ENCODE data around the gene LDLRAD4.
A peak's percentile ranks its signal among the peaks of the same experiment; 100 is the strongest.

LDLRAD4 gene

DNA sequence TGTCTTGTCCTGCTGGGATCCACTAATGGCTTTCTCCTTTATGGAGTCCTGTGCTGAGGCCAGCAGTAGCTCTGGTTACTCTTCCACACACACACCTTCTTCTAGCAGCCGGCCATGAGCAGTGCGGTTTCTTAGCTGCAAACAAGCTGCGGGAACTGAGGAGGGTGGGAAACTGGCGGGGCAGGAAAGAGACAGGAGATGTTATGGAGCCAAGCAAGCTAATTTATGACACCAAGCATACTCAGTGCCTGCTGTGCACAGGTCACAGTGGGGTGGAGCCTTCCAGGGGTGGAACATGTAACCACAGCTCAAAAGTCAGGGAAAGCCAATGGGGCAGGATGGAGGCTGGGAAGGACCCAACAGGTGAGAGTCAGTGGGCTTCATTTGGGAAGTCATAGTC lies 327.0 kb downstream of the LDLRAD4 start:
- no peak for DNase-seq

GRCh38 chr18:13545955-13546354 lies 327.4 kb downstream of the LDLRAD4 start:
- DNase-seq = no peak

DNA sequence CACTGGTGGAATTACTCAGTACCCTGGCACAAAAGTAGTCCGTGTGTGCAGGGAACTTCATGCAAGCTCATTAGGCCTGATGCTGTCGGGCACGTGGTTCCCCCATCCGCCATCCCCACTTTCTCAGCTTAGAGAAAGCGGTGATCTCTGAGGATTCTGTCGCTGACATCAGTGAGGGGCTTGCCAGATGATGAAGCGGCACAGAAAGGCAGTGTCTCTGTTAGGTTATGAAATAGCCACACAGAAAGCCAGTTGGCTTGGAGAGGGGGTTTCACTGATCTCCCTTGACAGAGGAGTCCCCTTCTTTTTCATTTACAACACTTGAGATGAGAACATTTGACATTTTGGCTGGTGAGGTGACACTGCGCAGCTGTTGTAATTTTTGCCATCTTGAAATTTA lies 328.1 kb downstream of the LDLRAD4 start:
- no peak for DNase-seq

- no peak for DNase-seq
These were observed 328.8 kb downstream of the LDLRAD4 start for GRCh38 chr18:13547347-13547746.

- DNase-seq = no peak
These were observed 329.7 kb downstream of the LDLRAD4 start for GRCh38 chr18:13548106-13548819.

DNA sequence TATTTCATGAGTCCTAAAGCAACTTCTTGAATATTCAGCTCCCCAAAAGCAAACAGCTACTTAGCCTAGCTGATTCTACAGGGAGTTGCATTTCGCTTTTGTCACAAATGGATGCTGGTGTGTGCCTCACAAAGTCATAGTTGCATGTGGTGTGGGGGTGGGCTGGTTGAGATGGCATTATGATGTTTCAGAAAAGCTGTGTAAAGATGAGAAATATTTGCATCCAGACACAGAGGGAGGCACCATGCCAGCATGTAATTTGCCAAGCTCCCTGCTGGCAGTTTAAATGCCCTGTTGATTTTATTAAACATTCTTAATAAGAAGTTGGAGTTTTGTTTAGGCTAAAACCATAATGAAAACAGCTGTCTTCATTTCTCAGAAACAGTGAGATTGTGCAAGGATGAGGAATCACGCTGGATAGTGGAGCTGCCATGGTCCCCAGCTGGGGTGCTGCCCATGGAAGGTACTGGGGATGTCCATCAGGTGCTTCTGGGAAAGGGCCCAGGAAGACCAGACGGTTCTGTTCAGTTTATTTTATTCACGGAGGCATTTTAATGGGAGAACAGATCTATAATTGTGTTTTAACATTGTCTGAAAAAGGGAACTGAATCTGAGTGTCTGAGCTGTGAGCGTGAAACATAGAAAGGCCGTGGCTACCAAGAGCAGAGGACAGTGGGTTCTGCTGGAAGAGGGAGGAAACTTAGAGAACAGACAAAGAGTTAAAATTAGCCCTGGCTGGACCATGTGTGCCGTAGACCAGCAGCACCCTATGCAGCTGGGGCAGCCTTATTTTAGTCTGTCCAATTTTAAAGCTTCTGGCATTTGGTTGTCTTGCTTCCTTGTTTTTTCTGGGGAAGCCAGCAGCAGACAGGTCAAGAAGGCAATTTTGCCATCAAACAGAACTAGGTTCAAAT lies 330.7 kb downstream of the LDLRAD4 start:
- DNase-seq = peak; percentile 32

DNA sequence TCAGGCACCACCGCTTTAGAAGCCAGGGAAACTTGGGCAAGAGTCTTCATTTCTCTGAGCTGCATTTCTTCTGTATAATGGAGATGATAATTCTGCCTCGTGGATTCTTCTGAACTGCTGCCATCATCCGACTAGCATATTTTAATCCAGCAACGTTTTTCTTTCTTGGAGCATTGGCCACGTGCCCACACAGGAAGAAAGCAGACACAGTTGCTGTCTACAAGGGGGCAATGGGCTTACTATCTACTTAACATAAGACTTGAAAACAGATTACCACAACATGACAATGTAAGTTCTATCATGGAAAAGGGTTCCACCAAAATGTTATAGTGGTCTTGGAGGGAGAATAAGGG lies 331.3 kb downstream of the LDLRAD4 start:
- no peak for DNase-seq

DNA sequence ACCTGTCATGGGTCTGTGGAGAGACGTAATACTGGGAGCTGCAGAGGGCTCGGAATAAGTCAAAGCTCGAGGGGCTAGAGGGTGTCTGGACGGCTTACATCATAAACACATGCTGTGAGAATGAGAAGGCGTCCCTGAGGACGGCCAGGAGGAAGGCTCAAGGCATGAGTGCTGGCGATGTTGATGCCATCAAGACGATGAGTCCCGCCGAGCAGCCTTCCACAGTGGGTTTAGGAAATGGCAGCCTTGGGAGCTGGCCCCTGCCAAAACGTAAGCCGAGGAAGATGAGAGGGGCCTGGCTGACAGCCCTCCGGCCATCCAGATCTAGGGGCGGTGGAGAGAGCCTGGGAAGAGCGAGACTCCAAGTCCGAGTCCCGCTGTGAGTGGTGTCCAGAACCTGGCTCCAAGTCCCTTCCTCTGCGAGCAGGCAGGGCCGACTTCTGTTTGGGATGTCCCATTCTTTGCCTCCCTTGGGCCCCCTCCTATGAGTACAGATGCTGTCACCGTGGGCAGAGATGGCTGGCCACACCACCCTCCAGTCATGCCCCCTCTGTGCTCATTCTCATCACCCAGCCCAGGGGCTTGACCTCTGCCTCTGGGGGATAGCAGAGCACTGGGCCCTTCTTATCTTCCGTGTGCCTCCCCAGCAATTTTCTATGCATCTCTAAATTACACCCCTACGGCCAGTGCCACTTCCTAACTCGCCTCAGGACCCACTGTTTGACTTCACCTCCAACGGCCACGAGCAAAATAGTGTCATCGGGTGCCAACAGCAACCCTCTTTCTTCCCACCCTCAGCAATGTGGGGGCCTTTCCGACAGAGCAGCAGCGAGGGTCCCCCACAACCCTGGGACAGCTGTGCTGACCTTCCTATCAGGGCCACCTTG lies 332.1 kb downstream of the LDLRAD4 start:
- no peak for DNase-seq

DNA sequence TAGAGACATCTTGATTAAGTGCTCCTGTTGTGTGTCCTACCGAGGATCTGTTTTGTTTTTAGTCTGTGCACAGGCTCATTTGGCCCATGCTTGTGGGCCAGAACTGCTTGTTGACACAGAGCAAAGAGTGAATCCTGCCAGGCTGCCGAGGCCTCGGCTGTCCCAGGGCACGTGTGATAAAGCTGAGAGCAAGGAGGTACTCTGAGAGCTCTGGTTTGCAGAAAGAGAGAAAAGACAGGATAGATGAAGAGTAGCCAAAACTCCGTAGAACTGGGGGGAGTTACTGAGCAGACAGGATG lies 332.7 kb downstream of the LDLRAD4 start:
- no peak for DNase-seq

GRCh38 chr18:13551841-13552733 lies 333.5 kb downstream of the LDLRAD4 start:
- no peak for DNase-seq

DNA sequence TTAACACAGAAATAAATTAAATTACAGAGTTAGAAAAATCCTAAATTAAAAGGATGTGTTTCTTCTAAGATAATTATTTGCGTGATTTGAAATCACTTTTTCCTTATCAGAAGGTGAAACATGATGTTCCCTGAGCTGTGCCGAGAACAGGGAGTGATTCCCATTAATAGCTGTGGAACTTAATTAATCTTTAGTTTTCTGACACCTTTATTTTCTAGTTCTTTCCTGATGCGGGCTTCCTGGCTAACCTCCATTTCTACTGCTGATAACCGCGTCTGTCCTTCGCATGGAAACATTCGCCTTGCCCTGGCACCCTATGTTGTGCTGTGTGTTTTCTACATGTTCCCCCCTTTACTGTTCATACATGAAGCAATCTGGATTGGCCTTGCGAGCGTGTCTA lies 334.9 kb downstream of the LDLRAD4 start:
- no peak for DNase-seq

- no peak for DNase-seq
These were observed 336.6 kb downstream of the LDLRAD4 start for GRCh38 chr18:13555192-13555591.

DNA sequence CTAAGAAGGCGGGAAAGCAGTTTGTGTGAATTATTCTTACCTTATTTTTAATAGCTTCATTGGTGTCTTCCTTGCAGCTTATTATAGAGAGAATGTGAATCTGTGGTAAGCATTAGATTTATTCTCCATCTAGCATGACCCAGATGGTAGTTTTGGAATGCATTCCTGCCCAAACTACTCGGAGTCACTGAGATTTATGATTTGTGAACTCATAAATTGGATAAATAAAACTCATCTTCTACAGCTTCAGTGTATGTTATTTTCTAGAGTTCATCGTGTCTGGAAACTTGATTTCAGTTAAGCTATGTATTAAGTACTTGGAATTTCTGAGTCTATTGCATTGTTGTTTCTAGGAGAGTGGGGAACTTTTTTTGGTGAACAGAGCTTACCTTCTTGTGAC lies 337.3 kb downstream of the LDLRAD4 start:
- no peak for DNase-seq

- DNase-seq = no peak
These were observed 337.9 kb downstream of the LDLRAD4 start for GRCh38 chr18:13556502-13556901.

DNA sequence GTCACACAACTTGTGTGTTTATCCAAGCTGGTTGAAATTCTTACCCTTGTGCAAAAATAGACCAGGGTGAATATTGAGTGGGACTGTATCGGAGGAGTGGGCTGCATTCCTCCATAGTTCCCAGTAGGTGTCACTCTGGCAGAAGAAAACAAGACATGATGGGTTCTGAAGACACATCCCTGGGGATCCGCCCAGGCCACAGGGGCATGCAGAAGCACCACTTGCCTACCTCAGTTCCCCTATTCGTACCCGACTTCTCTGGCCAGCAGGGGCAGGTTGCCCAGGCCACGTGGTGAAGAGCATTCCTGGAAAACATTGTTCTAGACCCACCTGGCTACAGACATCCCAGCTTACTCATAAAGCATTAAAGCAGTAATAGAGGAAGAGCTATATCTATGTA lies 339.6 kb downstream of the LDLRAD4 start:
- peak; percentile 49 for DNase-seq

DNA sequence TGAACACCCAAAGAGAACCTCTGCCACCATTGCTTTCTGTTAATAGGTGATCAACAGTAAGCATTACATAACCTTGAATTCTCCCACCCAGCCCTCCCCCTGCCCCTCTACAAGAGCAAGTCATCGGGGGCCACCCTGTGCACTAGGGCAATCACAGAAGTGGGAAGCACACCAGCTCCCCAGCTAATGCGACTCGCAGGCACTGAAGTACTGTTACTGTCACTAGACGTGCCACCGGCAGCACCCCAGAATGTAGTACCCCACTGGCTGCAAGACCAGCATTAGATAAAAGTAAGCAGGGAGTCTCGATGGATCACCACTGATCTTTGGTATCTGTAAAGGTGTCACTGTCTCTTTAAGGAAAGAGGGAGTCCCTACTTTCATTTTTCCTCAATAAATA lies 340.2 kb downstream of the LDLRAD4 start:
- DNase-seq = no peak

DNA sequence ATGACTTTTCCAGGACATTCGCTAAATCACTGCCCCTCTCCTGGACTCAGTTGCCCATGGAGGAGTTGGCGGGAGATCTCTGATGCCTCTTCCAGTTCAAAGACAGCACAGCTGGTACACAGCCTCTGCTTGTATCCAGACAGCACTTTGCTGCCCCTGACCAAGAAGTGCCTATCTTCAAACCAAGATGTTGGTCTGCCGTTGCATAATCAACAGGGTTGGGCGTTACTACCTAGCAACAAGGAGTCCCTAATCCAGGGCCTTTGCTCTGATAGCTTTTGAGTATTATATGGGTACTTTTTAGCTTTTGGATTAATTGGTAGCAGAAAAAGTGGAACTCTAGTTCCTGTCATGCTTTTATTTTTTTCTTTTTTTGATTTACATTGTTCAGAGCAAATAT lies 341.2 kb downstream of the LDLRAD4 start:
- DNase-seq = no peak

DNA sequence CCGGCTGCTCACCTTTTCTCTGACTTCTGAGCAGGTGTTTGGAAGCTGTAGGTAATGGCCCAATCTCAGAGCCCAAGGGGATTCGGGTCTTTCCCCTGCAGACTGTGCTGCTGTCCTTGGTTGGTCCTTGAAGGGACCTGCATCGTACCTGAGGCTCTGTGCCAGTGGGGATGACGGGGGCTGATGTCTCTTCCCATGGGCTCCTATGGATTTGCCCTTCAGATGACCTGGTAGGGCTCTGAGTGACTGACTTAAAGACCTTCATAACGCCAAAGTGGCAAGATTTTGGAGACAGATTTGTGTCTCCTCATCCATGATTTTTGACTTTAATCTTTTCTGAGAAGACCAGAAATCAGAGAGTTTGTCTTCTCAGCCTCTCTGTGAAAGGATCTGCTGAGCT lies 341.7 kb downstream of the LDLRAD4 start:
- no peak for DNase-seq

DNA sequence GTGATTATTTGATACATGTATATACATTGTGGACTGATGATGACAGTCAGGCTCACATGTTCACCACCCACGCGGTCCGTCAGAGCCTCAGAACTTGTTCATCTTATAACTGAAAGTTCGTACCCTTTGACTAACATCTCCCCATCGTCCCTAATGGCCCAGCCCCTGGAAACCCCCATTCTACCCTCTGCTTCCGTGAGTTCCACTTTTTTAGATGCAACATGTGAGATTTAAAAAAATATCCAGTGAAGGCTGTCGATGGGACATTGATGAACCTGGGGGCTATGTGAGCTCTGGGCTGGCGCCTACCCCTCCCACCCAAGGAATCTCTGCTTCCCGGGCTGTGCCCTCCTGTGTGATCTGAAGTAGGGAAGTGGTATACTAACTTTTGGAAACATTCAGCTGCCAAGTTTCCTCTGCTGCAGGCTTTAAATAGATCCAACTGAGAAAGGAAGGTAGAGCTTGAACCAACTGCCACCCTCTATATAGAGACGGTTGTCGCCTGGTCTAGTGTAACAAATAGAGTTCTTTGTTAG lies 344.0 kb downstream of the LDLRAD4 start:
- peak; percentile 79 for DNase-seq

GRCh38 chr18:13563390-13563805 lies 344.8 kb downstream of the LDLRAD4 start:
- peak; percentile 22 for DNase-seq

DNA sequence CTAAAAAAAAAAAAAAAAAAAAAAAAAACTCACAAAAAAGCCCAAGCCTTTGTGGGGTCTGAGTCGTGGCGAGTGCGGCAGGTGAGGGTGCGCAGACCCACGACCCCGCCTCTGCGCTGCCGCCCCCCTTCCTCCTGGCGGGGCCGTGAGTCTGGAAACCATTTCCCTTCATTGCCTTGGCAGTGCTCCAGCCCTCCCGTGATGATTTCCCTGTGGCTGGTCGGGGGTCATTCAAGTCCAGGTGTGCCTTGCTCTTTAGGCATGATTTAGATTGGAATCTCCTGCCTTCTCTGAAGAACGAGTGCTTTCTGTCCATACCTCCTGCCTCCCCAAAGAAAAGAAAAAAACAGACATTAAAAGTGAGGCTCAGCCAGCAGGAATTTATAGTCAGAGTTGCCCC lies 346.0 kb downstream of the LDLRAD4 start:
- no peak for DNase-seq

DNA sequence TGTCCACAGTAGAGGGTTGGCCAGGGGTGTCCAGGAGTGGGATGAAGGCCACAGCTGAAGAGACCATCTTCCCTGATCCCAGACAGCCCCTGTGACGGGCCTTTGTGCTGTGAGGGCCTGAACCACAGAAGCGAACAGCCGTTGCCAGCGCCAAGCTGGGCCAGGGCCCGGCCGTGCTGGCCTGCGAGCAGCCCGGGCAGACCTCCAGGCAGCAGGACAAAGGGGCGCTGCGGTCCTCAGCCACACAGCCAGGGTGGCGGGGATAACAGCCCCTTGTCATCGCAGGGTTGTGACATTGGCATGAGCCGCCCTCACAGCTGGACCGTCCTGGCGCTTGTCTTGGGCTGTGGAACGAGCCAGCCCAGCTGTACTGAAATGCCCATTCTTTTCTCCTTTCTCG lies 346.7 kb downstream of the LDLRAD4 start:
- no peak for DNase-seq

All from GDM1 (cell line).